MM.1S (cell line): ENCODE data around the gene UGT3A1.

ENCODE experiments used
- DNase-seq: peaks from one replicate; pipeline ENCODE4 v3.0.0-alpha.2; 2015
- H2AFZ ChIP-seq: fragments of 300-600 bp; sonication (generic); 2 replicates; pipeline ENCODE4 v1.6.0; 2016; ENCODE audit warnings: antibody characterized with exemption, low read length
- H3F3A ChIP-seq: fragments of 300-600 bp; sonication (generic); 2 replicates; pipeline ENCODE4 v1.6.1; 2016; ENCODE audit warnings: mild to moderate bottlenecking, antibody characterized with exemption, low read length, moderate library complexity, mixed read lengths; ENCODE audit not compliant: insufficient read depth
- H3K27ac ChIP-seq: fragments of 300-600 bp; sonication (generic); 2 replicates; pipeline ENCODE4 v1.5.1; 2016; ENCODE audit warnings: mild to moderate bottlenecking, low read length
- H3K27me3 ChIP-seq: fragments of 300-600 bp; sonication (generic); replicated peaks from 2 replicates; pipeline ENCODE4 v1.6.0; 2016; ENCODE audit warnings: low read length; ENCODE audit not compliant: insufficient read depth
- H3K36me3 ChIP-seq: fragments of 300-600 bp; sonication (generic); replicated peaks from 2 replicates; pipeline ENCODE4 v1.6.1; 2016; ENCODE audit warnings: mild to moderate bottlenecking, low read length, mixed read lengths; ENCODE audit not compliant: insufficient read depth
- H3K4me1 ChIP-seq: fragments of 300-600 bp; sonication (generic); 2 replicates; pipeline ENCODE4 v1.6.1; 2016; ENCODE audit warnings: low read length, mixed read lengths
- H3K4me2 ChIP-seq: fragments of 300-600 bp; sonication (generic); 2 replicates; pipeline ENCODE4 v1.6.0; 2016; ENCODE audit warnings: low read depth, low read length
- H3K4me3 ChIP-seq: fragments of 300-600 bp; sonication (generic); 2 replicates; pipeline ENCODE4 v1.5.1; 2016; ENCODE audit warnings: low read length, mixed read lengths
- H3K79me2 ChIP-seq: fragments of 300-600 bp; sonication (generic); 2 replicates; pipeline ENCODE4 v1.6.1; 2016; ENCODE audit warnings: mixed run types, low read length, mixed read lengths
- H3K9ac ChIP-seq: fragments of 300-600 bp; sonication (generic); 2 replicates; pipeline ENCODE4 v1.6.1; 2016; ENCODE audit warnings: low read length, mixed read lengths
- H3K9me2 ChIP-seq: fragments of 300-600 bp; sonication (generic); replicated peaks from 2 replicates; pipeline ENCODE4 v1.6.1; 2016; ENCODE audit warnings: mild to moderate bottlenecking, low read length, mixed read lengths; ENCODE audit not compliant: insufficient read depth
- H3K9me3 ChIP-seq: fragments of 300-600 bp; sonication (generic); replicated peaks from 2 replicates; pipeline ENCODE4 v1.6.1; 2016; ENCODE audit warnings: mild to moderate bottlenecking, low read length, mixed read lengths; ENCODE audit not compliant: insufficient read depth
- H4K20me1 ChIP-seq: fragments of 300-600 bp; sonication (generic); 2 replicates; pipeline ENCODE4 v1.6.1; 2016; ENCODE audit warnings: mild to moderate bottlenecking, low read length, moderate library complexity, mixed read lengths; ENCODE audit not compliant: insufficient read depth
- CTCF ChIP-seq: fragments of 300-600 bp; sonication (generic); IDR thresholded peaks from 2 replicates; pipeline ENCODE4 v1.5.1; 2016; ENCODE audit warnings: antibody characterized with exemption, low read length, mixed read lengths
- EZH2 ChIP-seq: fragments of 300-600 bp; sonication (generic); optimal IDR thresholded peaks from 2 replicates; pipeline ENCODE3; 2017; ENCODE audit warnings: low read depth, mild to moderate bottlenecking, antibody characterized with exemption, low read length, mixed read lengths
- EZH2phosphoT487 ChIP-seq: fragments of 300-600 bp; sonication (generic); IDR thresholded peaks from 2 replicates; pipeline ENCODE4 v1.6.1; 2018; ENCODE audit warnings: antibody characterized with exemption, low read length

Gene UGT3A1

DNA sequence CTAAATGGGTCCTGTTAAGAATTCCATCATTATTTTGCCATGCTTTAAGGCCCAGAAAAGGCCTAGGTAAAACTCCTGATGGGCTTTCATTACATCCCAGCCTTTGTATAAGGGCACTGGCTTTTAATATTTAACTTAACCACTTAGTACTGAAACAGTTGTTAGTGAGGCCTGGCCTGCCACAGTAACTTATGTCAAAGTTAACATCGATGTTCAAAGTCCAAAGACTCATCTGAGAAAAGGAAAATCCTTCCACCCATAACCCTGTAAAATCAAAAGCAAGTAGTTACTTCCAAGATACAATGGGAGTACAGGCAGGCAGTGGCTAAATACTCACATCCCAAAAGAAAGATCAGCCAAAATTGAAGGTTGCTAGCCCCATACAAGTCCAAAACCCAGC lies 15.0 kb upstream of the UGT3A1 start:
- H2AFZ ChIP-seq: no peak overlapping the region
- no peaks in the 10 kb centered on the region for H3K9me3 ChIP-seq
- H3K79me2 ChIP-seq: no peaks in the 10 kb centered on the region
- no peaks in the 10 kb centered on the region for H4K20me1 ChIP-seq
- H3K27ac ChIP-seq: no peak overlapping the region
- no peak for DNase-seq
- H3K9me2 ChIP-seq: no peaks in the 10 kb centered on the region
- H3K4me1 ChIP-seq: no peaks in the 10 kb centered on the region
- H3K4me3 ChIP-seq: no peak overlapping the region
- H3K27me3 ChIP-seq: no peaks in the 10 kb centered on the region
- no peak overlapping the region for H3K4me2 ChIP-seq
- H3F3A ChIP-seq: no peaks in the 10 kb centered on the region
- TF ChIP-seq EZH2 (no peak), EZH2phosphoT487 (no peak), CTCF (no peak)
- H3K36me3 ChIP-seq: no peaks in the 10 kb centered on the region
- H3K9ac ChIP-seq: no peak overlapping the region

DNA sequence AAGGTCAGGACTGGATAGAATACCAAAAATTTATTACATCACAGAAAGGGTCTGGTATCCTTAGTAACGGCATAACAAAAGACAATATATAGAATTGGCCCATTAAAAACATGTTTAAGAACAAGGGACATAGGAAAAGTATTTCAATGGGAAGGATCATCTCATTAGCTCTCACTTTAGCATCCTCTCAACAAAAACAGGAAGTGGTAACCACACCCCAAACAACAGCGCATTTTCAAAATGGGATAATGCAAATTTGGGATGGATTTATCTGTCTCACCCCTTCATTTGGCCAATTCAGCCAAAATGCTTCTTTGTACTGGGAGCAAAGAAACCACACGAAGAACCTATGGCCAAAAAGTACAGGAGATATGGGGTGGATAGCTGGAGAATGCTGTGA lies 9.8 kb upstream of the UGT3A1 start:
- TF ChIP-seq EZH2: no peak
- no peak for TF ChIP-seq EZH2phosphoT487
- TF ChIP-seq CTCF: no peak
- H3K9ac ChIP-seq: no peak overlapping the region
- no peak overlapping the region for H2AFZ ChIP-seq
- no peaks in the 10 kb centered on the region for H3K9me3 ChIP-seq
- H3K27ac ChIP-seq: no peak overlapping the region
- H4K20me1 ChIP-seq: no peaks in the 10 kb centered on the region
- no peaks in the 10 kb centered on the region for H3K36me3 ChIP-seq
- no peaks in the 10 kb centered on the region for H3F3A ChIP-seq
- no peaks in the 10 kb centered on the region for H3K79me2 ChIP-seq
- no peak overlapping the region for H3K4me3 ChIP-seq
- H3K9me2 ChIP-seq: no peaks in the 10 kb centered on the region
- DNase-seq: no peak
- no peak overlapping the region for H3K4me2 ChIP-seq
- no peaks in the 10 kb centered on the region for H3K27me3 ChIP-seq
- no peaks in the 10 kb centered on the region for H3K4me1 ChIP-seq

GRCh38 chr5:35999547-35999946 lies 8.4 kb upstream of the UGT3A1 start:
- DNase-seq: no peak
- Histone ChIP-seq H3K9ac (no peak overlapping the region), H3F3A (no peaks in the 10 kb centered on the region), H3K4me2 (no peak overlapping the region), H3K9me2 (no peaks in the 10 kb centered on the region), H3K79me2 (no peaks in the 10 kb centered on the region), H3K9me3 (no peaks in the 10 kb centered on the region), H4K20me1 (no peaks in the 10 kb centered on the region), H3K4me1 (no peaks in the 10 kb centered on the region), H3K36me3 (no peaks in the 10 kb centered on the region), H3K27me3 (no peaks in the 10 kb centered on the region), H3K27ac (no peak overlapping the region), H3K4me3 (no peak overlapping the region), H2AFZ (no peak overlapping the region)
- TF ChIP-seq EZH2phosphoT487: no peak
- TF ChIP-seq EZH2: no peak
- no peak for TF ChIP-seq CTCF

DNA sequence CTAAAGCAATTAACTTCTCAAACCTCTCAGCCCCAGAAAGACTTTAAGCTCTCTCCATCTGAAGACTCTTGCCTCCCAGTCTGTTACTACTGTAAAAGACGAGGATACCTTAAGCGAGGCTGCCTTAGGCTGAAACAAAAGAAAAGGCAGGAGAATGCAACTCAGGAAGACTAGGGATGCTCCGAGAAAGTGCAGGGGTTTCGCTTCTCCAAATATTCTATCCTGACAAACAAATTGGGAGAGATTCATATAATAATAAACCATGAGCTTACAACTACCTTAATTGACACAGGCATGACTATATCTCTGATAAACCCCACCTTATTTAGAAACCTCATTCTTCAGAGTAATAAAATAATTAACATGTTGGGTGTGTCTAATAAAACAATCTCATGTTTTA lies 4.9 kb upstream of the UGT3A1 start:
- Histone ChIP-seq H3F3A (no peaks in the 10 kb centered on the region), H3K4me3 (no peak overlapping the region), H3K9me2 (no peaks in the 10 kb centered on the region), H3K36me3 (no peaks in the 10 kb centered on the region), H3K9me3 (no peaks in the 10 kb centered on the region), H3K27me3 (no peaks in the 10 kb centered on the region), H3K79me2 (no peaks in the 10 kb centered on the region), H2AFZ (no peak overlapping the region), H3K4me2 (no peak overlapping the region), H3K9ac (no peak overlapping the region), H3K4me1 (no peaks in the 10 kb centered on the region), H3K27ac (no peak overlapping the region), H4K20me1 (no peaks in the 10 kb centered on the region)
- TF ChIP-seq EZH2: no peak
- TF ChIP-seq CTCF: no peak
- no peak for TF ChIP-seq EZH2phosphoT487
- no peak for DNase-seq
